Activated naive CD4-positive, alpha-beta T cell treated with anti-CD3 and anti-CD28 coated beads, Interleukin-2, amount 10 ng/mL, durations not matched to agents 7 days and 5 days (primary cell): ENCODE measurements around the gene SPRED1.
"Not testable (repeated sequence)": the region's sequence is repeated elsewhere in the genome, so short reads cannot be mapped to it uniquely, and the experiment has no call there.

Experiments
- CTCF ChIA-PET: fragments of 350-600 bp; sonication (Branson Sonifier 250); formaldehyde crosslinking; loops from one replicate; lab custom pipeline; 2021; ENCODE audit warnings: antibody characterized with exemption; lab: Charles Lee
- DNase-seq: peaks from one replicate; pipeline ENCODE4 v3.0.0-alpha.2; 2020
- H3K27ac Mint-ChIP-seq: one replicate; pipeline ENCODE4 v1.8.0; 2021; ENCODE audit warnings: mild to moderate bottlenecking, moderate library complexity, mixed read lengths
- H3K27me3 Mint-ChIP-seq: one replicate; pipeline ENCODE4 v1.8.0; 2021; ENCODE audit warnings: mild to moderate bottlenecking, mixed read lengths
- H3K36me3 Mint-ChIP-seq: one replicate; pipeline ENCODE4 v1.8.0; 2021; ENCODE audit warnings: mixed read lengths
- H3K4me1 Mint-ChIP-seq: one replicate; pipeline ENCODE4 v1.8.0; 2021; ENCODE audit warnings: mixed read lengths
- H3K4me3 Mint-ChIP-seq: one replicate; pipeline ENCODE4 v1.8.0; 2021; ENCODE audit warnings: mild to moderate bottlenecking, moderate library complexity, mixed read lengths
- H3K9me3 Mint-ChIP-seq: one replicate; pipeline ENCODE4 v1.8.0; 2021; ENCODE audit warnings: mixed read lengths

SPRED1 gene

DNA sequence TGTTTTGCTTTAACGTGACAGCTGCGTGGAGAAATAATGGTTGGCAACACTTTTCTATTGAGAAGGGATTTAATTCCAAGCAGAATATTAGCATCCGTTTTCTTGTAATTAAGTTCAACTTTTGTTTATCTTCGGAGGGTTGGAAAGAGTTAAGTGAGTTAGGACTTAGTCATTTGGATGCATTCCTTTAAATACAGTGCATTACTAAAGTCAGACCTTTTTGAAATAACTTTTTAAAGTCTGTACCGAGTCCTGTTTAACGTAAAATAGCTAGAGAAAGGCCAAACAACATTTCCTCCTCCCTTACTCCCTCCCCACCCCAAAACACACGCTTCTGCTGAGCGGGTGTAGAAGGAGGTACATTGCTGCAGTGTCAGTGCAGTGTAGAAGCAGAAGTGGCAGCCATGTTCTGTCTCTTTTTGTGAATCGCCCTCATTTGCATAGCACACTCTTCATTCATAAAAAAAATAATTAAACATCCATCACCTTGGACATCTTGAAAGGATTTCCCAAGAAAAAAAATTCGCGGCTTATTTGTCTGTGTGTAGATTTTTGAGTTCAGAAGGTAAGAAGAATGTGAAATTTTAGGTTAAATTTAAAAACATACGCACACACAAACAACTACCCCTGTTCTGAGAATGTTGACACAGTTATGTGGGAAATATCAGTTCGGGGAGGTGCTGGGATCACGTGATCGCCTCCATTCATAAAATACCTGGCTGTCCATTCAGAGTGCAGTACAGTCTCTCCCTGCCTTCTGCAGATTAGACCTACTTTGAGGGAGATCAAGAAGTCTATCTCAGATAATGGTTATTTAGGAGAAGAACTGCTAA, 1.6 kb downstream of the SPRED1 start:
- CTCF ChIA-PET: no interaction called here
- DNase-seq: peak; percentile 34
- H3K4me1 Mint-ChIP-seq: peaks cover 28% of the 10 kb centered on the region
- H3K4me3 Mint-ChIP-seq: peak overlapping the region; percentile 71
- peaks cover 57% of the 10 kb centered on the region for H3K27me3 Mint-ChIP-seq
- no peaks in the 10 kb centered on the region for H3K9me3 Mint-ChIP-seq
- H3K36me3 Mint-ChIP-seq: no peaks in the 10 kb centered on the region
- no peak overlapping the region for H3K27ac Mint-ChIP-seq

DNA sequence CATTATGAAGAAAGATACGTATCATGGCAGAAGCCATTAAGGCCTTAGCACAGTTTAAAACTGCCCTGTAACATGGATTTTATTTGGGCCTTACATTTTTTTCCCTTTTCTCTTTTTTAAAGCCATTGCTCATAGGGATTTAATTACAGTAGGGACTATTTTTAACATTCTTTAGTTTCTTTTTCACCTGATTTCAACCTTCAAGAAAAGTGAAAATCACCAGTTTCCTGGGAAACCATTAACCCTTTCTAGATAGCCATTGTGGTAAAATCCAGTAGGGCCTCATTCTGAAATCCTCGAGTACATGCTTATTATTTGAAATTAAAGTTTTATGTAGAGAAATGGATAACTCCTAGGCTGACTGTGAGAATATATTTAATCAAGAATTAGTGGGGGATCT, 3.1 kb downstream of the SPRED1 start:
- Mint-ChIP-seq H3K27ac (no peak overlapping the region), H3K9me3 (no peaks in the 10 kb centered on the region), H3K36me3 (no peaks in the 10 kb centered on the region), H3K4me1 (peaks cover 28% of the 10 kb centered on the region), H3K4me3 (no peak overlapping the region), H3K27me3 (peaks cover 46% of the 10 kb centered on the region)
- CTCF ChIA-PET: no interaction called here
- no peak for DNase-seq

DNA sequence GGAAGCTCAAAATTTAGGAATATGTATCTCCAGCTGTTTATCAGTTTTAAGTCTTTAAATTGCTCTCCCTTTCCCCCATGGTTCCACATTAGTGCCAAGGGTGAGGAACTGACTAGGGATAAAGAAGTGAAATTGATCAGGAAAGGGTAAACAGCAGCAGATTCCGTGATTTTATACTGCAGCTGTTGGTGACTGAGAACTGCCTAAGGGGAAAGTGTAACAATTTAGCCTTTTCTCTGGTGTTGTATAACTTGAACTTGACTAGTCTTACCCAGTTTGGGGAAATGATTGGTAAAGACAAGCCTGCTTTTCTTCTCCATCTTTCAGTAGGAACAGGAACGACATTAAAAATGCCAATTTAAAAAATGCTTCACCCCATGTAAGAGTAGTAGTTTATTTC, 5.0 kb downstream of the SPRED1 start:
- Mint-ChIP-seq H3K27me3 (peaks cover 26% of the 10 kb centered on the region), H3K9me3 (no peaks in the 10 kb centered on the region), H3K4me1 (peaks cover 18% of the 10 kb centered on the region), H3K27ac (no peak overlapping the region), H3K36me3 (no peaks in the 10 kb centered on the region), H3K4me3 (no peak overlapping the region)
- CTCF ChIA-PET: no interaction called here
- DNase-seq: no peak

DNA sequence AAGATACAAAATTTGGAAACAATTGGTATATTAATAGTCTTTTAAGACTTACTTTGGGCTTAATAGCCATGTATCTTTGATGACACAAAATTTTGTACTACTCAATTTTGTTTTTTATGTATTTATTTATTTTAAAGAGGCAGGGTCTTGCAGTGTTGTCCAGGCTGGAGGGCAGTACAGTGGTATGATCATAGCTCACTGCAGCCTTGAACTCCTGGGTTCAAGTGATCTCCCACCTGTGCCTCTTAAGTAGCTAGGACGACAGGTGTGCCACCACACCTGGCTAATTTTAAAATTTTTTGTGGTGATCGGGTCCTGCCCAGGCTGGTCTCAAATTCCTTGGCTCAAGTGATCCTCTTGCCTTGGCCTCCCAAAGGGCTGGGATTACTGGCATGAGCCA, 6.5 kb downstream of the SPRED1 start:
- Mint-ChIP-seq H3K27me3 (peaks cover 12% of the 10 kb centered on the region), H3K4me3 (no peak overlapping the region), H3K4me1 (peaks cover 6% of the 10 kb centered on the region), H3K27ac (no peak overlapping the region), H3K36me3 (no peaks in the 10 kb centered on the region), H3K9me3 (no peaks in the 10 kb centered on the region)
- CTCF ChIA-PET: no interaction called here
- no peak for DNase-seq

- H3K27me3 Mint-ChIP-seq: peaks cover 4% of the 10 kb centered on the region
- no peak overlapping the region for H3K27ac Mint-ChIP-seq
- no peaks in the 10 kb centered on the region for H3K9me3 Mint-ChIP-seq
- DNase-seq: no peak
- no peaks in the 10 kb centered on the region for H3K36me3 Mint-ChIP-seq
- CTCF ChIA-PET: no interaction called here
- H3K4me3 Mint-ChIP-seq: no peak overlapping the region
- no peaks in the 10 kb centered on the region for H3K4me1 Mint-ChIP-seq
Measured at GRCh38 chr15:38260077-38260476, 7.4 kb downstream of the SPRED1 start.

- no peak for DNase-seq
- CTCF ChIA-PET: interaction anchor here (1.5 kb wide), 1 partner anchor 12 kb away, joined by 3 read pairs; no protein-coding TSS in a partner anchor
Measured at GRCh38 chr15:38263251-38263650, 10.6 kb downstream of the SPRED1 start.

GRCh38 chr15:38263996-38264395, 11.4 kb downstream of the SPRED1 start:
- Mint-ChIP-seq H3K36me3 (no peaks in the 10 kb centered on the region), H3K9me3 (no peaks in the 10 kb centered on the region), H3K4me1 (no peaks in the 10 kb centered on the region), H3K4me3 (no peak overlapping the region), H3K27me3 (no peaks in the 10 kb centered on the region), H3K27ac (no peak overlapping the region)
- no peak for DNase-seq
- CTCF ChIA-PET: interaction anchor here (1.5 kb wide), 1 partner anchor 13 kb away, joined by 3 read pairs; no protein-coding TSS in a partner anchor

More at GRCh38 chr15:38263251-38263650, 10.6 kb downstream of the SPRED1 start:
- Mint-ChIP-seq H3K9me3 (no peaks in the 10 kb centered on the region), H3K4me3 (no peak overlapping the region), H3K27ac (no peak overlapping the region), H3K36me3 (no peaks in the 10 kb centered on the region), H3K27me3 (no peaks in the 10 kb centered on the region), H3K4me1 (no peaks in the 10 kb centered on the region)

DNA sequence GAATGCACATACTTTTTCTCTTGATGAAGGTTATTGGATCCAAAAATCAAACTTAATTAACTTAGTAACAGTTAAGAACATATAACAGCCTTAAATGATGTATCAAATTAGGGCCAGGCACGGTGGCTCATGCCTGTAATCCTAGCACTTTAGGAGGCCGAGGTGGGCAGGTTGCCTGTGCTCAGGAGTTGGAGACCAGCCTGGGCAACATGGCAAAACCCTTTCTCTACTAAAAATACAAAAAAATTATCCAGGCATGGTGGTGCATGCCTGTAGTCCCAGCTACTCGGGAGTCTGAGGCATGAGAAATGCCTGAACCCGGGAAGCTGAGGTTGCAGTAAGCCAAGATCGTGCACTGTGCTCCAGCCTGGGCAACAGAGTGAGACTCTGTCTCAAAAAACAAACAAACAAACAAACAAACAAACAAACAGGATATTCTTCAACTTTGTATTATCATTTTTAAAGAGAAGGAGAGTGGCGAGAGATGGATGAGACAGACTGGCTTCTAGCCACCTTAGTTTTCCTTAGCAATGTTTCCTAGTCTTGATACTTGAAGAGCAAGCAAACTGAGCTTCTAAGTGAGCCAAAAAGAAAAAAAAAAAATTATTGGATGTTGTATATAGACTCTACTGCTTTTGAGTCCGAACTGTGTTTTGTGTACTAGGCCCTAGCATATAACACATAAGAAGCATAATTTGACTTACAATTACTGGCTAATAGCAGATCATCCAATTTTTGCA, 13.8 kb downstream of the SPRED1 start:
- no peaks in the 10 kb centered on the region for H3K9me3 Mint-ChIP-seq
- CTCF ChIA-PET: no interaction called here
- H3K36me3 Mint-ChIP-seq: no peaks in the 10 kb centered on the region
- no peak overlapping the region for H3K4me3 Mint-ChIP-seq
- DNase-seq: no peak
- H3K4me1 Mint-ChIP-seq: no peaks in the 10 kb centered on the region
- no peaks in the 10 kb centered on the region for H3K27me3 Mint-ChIP-seq
- H3K27ac Mint-ChIP-seq: no peak overlapping the region

DNA sequence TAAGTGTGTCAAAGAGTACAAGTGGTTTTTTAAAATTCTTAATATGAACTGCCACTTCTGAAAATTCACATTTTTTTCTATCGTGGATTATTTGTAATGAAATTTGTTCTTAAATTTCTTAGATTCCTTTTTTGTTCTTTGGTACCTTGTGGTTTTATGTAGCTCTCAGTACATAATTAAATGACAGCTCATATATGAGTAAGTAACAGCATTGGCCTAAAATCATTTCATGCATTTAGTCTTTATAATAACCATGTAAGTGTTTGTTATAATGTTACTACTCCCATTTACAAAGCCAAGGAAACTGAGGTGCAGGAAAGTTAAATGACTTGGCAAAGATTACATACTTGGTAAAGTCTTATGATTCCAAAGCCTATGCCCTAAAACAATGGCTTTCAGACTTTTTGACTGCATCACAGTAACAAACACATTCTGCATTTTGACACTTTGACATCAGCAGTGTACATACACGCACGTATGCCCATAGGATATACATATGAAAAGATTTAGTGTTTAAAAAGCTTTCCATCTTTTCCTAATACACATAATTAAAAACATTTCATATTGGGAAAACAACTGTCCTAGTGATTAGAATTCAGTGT, 14.9 kb downstream of the SPRED1 start:
- Mint-ChIP-seq H3K36me3 (no peaks in the 10 kb centered on the region), H3K27me3 (no peaks in the 10 kb centered on the region), H3K27ac (no peak overlapping the region), H3K4me3 (no peak overlapping the region), H3K4me1 (no peaks in the 10 kb centered on the region), H3K9me3 (no peaks in the 10 kb centered on the region)
- DNase-seq: no peak
- CTCF ChIA-PET: no interaction called here

DNA sequence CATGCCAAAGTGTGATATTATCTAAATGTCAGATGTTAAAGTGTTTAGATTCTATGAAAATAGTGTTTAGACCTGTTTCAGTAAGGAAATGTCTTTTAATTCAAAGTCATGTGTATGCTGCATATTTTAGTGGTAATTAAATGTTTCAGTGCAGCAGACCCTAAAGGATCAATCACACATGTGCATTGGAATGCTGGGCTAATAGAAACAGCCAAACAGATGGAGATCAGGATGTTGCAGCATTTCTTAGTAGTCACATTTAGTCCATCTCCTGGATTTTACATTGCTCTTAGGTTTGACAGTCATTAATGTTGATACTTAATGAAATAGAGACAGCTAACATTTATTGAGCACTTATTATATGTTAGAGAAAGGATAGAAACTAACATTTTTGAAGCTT, 18.5 kb downstream of the SPRED1 start:
- no peak for DNase-seq
- CTCF ChIA-PET: no interaction called here
- H3K27ac Mint-ChIP-seq: no peak overlapping the region
- no peaks in the 10 kb centered on the region for H3K9me3 Mint-ChIP-seq
- H3K4me3 Mint-ChIP-seq: no peak overlapping the region
- H3K4me1 Mint-ChIP-seq: no peaks in the 10 kb centered on the region
- H3K36me3 Mint-ChIP-seq: no peaks in the 10 kb centered on the region
- H3K27me3 Mint-ChIP-seq: no peaks in the 10 kb centered on the region

DNA sequence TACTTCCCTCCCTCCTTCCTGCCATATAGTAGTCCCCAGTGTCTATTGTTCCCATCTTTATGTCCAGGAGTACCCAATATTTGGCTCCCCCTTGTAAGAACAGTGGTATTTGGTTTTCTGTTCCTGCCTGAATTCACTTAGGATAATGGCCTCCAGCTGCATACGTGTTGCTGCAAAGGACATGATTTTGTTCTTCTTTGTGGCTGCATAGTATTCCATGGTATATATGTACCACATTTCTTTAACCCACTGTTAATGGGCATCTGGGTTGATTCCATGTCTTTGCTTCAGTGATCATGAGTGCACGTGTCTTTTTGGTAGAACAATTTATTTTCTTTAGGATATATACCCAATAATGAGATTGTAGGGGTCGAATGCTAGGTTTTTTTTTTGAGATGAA, 19.3 kb downstream of the SPRED1 start:
- no peaks in the 10 kb centered on the region for H3K27me3 Mint-ChIP-seq
- CTCF ChIA-PET: no interaction called here
- no peaks in the 10 kb centered on the region for H3K36me3 Mint-ChIP-seq
- no peaks in the 10 kb centered on the region for H3K9me3 Mint-ChIP-seq
- no peak for DNase-seq
- no peak overlapping the region for H3K4me3 Mint-ChIP-seq
- H3K27ac Mint-ChIP-seq: no peak overlapping the region
- H3K4me1 Mint-ChIP-seq: no peaks in the 10 kb centered on the region

DNA sequence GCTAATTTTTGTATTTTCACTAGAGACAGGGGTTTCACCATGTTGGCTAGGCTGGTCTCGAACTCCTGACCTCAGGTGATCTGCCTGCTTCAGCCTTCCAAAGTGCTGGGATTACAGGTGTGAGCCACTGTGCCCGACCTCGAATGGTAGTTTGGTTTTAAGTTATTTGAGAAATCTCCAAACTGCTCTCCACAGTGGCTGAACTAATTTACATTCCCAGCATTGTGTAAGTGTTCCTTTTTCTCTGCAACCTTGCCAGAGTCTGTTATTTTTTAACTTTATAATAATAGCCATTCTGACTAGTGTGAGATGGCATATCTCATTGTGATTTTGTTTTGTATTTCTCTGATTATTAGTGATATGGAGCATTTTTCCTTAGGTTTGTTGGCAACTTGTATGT, 19.8 kb downstream of the SPRED1 start:
- H3K9me3 Mint-ChIP-seq, DNase-seq, H3K27ac Mint-ChIP-seq, H3K36me3 Mint-ChIP-seq, H3K4me3 Mint-ChIP-seq, H3K4me1 Mint-ChIP-seq, CTCF ChIA-PET, H3K27me3 Mint-ChIP-seq: not testable (repeated sequence)

DNA sequence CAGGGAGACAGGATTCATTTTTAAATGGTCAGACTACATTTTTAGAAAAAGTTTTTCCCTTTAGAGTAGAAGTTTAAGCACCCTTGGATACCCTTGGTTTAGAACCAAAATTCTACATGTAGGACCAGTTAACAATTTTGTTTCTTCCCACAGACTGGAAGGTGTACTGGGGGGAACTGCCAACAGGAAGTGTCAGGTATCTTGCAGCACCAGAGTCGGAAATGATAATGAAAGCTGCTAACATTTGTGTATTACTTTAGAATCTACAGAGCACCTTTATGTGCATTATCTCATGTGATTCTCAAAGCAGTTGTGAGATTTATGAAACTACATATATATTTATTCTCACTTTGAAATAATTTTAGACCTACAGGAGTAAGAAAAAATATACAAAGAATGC, 21.5 kb downstream of the SPRED1 start:
- Mint-ChIP-seq H3K4me3 (no peak overlapping the region), H3K9me3 (no peaks in the 10 kb centered on the region), H3K27ac (no peak overlapping the region), H3K4me1 (no peaks in the 10 kb centered on the region), H3K27me3 (no peaks in the 10 kb centered on the region), H3K36me3 (no peaks in the 10 kb centered on the region)
- DNase-seq: no peak
- CTCF ChIA-PET: no interaction called here

- Mint-ChIP-seq H3K36me3 (no peaks in the 10 kb centered on the region), H3K4me1 (no peaks in the 10 kb centered on the region), H3K9me3 (no peaks in the 10 kb centered on the region), H3K27ac (no peak overlapping the region), H3K4me3 (no peak overlapping the region), H3K27me3 (no peaks in the 10 kb centered on the region)
- no peak for DNase-seq
- CTCF ChIA-PET: no interaction called here
Measured at GRCh38 chr15:38275959-38276358, 23.3 kb downstream of the SPRED1 start.
